ENCODE data around the gene NRAP. TPM values are rescaled to one million over a fixed set of nuclear protein-coding genes. Genes with fewer than 3 reads are reported as not detected.

Gene NRAP, protein sequence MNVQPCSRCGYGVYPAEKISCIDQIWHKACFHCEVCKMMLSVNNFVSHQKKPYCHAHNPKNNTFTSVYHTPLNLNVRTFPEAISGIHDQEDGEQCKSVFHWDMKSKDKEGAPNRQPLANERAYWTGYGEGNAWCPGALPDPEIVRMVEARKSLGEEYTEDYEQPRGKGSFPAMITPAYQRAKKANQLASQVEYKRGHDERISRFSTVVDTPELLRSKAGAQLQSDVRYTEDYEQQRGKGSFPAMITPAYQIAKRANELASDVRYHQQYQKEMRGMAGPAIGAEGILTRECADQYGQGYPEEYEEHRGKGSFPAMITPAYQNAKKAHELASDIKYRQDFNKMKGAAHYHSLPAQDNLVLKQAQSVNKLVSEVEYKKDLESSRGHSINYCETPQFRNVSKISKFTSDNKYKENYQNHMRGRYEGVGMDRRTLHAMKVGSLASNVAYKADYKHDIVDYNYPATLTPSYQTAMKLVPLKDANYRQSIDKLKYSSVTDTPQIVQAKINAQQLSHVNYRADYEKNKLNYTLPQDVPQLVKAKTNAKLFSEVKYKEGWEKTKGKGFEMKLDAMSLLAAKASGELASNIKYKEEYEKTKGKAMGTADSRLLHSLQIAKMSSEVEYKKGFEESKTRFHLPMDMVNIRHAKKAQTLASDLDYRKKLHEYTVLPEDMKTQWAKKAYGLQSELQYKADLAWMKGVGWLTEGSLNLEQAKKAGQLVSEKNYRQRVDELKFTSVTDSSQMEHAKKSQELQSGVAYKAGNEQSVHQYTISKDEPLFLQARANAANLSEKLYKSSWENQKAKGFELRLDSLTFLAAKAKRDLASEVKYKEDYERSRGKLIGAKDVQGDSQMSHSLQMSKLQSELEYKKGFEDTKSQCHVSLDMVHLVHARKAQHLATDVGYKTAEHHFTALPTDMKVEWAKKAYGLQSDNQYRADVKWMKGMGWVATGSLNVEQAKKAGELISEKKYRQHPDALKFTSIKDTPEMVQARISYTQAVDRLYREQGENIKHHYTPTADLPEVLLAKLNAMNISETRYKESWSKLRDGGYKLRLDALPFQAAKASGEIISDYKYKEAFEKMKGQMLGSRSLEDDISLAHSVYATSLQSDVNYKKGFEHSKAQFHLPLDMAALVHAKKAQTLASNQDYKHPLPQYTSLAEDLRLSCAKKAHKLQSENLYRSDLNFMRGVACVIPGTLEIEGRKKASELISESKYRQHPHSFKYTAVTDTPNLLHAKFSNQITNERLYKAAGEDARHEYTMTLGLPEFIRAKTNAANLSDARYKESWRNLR (N-terminal part only)
- polyA plus RNA-seq (ENCODE audit: insufficient read length), result 15.3 TPM

DNA sequence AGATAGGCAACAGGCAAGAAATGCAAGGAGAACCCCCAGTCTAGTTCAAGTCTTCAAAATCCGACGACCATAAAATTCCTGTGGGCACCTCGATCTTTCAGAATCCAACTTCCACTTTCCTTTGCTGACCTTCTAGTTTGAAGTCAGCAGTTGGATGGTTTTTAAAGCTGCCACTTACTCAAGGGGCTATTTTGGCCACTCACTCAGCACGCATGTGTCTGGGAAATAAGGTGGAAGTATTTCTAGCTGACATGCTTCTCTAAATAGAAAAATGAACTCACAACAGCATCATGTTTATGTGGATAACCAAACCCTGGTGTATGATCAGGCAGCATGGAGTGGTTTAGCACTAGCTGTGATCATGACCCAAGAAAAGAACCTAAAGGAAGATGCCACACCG, at the start of gene NRAP:
Gene NRAP, minus strand, starts transcription at position 134 of the 400 bp plus-strand sequence. CDS start 159 bp downstream, outside the sequence.
- no peak for DNase-seq

DNA sequence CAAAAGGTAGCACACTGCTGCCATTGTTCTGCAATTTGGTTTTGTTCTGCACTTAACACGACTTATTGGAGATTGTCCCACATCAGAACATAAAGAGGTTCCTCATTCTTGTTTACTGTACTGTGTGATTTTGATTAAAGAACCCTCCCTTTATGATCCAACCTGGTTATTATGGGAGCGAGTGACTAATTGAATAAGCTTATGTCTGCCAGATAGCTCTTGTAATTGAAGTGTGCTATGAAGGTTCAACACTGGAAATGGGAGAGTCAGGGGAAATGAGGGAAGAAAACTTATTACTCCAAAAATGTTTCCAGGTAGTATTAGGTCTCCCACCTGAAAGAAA, 49.8 kb upstream of the NRAP start:
- DNase-seq, result no peak

DNA sequence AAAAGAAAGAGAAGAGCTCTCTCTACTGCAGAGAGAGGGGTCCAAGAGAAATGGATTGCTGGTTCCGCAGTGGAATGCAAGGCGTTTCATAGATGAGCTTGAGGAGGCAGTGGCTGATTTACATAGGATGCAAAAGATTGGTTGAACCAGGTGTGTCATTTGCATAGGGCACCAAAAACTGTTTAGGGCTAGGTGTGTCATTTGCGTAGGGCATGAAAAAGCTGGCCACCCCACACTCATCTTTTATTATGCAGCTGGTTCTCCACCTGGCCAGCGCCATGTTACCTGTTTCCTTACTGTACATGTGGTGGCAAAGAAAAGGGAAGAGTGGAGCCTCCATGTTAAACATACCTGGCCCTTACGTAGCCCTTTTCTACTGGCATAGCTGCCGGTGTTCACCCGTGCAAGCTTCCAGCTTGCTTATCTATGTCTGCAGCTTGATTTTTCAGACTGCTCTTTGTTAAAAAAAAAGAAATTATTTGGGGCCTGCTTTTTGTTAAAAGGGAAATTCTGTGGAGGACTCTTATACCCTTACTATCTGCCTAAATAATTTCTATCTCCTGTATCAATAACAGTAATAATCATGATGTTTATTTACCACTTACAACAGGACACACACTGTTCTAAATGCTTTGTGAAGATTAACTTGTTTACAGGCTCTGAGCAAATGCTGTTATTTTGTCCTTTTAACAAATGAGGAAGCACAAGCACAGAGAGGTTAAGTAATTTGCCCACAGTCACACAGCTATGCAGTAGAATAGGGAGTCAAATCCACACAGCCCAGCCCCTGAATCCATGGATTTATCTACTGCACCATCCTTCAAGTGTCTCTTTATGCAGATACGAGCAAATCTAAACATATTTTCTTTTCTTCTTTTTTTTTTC, 49.2 kb upstream of the NRAP start:
- DNase-seq, result no peak

DNA sequence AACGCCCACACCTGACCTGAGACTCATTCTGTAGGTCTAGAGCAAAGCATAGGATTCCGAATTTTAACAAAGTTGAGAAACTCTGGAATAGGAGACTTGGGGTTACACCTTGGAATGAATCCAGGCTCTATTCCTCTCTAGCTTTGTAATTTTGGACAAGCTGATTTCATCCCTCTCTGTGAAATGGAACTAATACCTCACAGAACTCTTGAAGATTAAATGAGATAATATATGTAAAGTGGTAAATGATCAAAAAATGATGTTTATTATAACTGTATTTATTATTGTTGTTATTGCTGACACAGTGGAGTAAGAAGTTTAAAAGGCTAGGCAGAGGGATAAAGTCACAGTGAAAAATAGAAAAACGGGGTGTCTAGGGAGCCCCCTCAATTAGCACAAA, 48.2 kb upstream of the NRAP start:
- DNase-seq, result no peak

DNA sequence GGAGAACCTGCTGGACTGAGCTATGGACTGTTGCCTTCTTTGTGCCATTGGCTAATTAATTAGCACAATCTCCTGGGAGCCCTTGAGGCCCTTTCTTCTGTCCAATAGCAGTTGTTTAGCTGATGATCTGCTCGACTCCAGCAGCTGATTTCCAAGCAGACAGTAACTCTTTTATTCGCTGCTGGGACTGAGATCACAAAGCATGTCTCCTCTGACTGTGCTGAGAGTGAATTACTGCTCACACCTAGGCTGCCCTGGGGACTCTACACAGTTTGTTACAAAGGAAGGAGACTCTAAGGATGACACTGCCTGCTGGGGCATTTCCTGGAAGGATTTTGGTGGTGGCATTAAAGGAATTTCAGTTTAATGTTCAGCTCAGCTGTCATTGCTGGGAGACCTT, 47.3 kb upstream of the NRAP start:
- DNase-seq, result no peak

DNA sequence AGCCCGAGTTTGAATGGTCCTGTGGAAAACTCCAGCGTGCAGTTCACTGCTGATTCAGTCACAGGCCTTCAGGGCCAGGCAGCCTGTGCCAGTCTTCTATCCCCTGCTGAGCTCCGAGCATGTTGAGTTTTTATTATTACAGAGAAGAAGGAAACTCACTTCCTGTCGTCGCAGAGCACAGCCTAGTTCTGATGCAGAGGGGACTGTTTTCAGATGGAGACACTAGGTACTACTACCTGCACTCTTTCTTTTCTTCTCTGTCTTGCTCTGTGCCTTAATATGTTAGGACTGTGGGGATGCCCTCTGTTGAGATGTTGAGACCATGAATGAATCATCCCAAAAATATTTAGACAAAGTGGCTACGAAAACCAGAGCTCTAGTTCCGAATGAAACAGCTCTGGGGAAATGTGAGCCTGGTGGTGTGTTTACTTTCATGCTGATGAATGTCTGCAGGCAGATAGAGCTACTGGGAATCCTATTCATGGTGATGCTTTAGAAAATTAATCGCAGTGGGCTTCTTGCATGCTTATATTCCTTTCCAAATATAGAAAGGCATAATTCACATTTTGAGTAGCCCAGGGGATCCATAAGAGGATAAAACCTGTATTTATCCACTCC, 45.5 kb upstream of the NRAP start:
- no peak for DNase-seq

DNA sequence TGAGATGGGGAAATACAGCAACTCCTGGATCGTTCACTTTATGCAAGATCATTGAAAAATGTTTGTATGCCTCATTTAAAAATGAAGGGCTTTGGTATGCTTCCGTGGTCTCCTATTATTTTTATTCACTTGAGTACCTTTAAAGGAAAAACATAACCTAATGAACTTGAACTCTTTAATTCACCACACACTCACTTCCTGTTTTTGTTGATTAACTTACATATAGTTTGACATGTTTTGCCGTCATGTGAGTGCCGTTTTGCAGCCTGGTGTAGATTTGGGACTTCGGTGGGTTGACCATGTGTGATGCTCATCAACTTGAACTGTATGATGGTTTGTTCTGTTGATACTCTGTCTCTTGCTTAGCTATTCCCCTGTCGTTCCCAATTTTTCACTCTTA, 44.8 kb upstream of the NRAP start:
- DNase-seq, result no peak

DNA sequence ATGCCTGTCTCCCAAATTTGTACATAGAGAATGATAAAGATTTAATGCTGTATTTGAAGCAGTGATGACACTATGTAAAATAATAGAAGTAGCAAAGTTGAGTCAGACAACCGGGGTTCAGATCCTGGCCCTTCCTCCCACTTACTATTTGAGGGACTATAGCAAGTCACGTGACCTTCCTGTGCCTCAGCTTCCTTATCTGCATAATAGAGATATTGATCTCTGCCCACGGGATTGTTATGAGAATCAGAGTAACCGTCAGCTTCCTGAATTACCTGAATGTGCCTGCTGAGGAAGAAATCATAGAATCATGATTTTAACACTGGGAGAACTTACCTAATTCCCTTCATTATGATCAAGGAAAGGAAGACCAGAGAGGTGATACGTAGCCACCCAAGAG, 42.8 kb upstream of the NRAP start:
- DNase-seq, result no peak

DNA sequence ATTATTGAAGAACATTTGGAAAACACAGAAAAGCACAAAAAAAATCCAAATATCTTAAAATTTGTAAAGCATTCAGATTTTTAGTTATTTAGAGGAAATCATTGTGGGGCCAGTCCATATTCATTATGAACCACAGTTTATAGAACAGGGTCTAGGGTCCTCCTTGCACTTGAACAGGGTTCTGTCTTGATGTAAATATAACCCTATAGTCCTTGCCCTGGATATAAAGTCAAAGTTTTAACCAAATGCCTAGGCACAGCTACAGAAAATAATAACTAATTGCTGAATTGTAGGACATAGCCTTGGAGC, 41.5 kb upstream of the NRAP start:
- no peak for DNase-seq

DNA sequence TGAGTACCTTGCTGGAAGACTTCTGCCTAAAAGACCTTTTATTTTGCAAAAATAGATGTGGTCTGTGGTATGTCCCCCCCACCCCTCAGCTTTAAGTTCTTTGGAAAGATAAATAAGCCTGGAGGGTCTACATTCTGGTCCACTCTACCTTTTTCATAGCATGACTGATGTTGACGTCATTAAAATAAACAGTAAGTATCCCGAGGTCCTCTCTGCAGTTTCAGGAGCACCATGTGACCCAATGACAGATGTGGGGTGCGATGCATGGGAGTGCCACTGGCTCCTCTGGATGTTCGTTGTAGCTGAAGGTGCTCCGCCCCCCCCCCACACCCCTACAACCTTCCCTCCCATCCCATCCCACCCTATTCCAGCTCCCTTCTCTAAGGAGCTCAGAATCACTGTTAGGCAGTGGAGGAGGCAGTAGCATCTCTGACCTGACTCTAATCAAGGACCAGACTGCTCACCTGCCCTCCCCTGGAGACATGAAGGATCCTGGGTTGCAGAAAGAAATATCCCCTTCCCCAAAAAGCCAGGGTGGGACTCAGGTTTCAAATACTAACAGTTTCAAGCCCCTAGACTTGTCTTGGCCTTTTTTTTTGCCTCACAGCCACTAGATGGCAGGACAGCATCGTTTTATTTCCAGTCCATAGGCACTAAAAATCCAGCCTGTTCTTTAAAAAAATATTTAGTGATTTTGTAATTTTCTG, 40.9 kb upstream of the NRAP start:
- DNase-seq, result peak; percentile 26

DNA sequence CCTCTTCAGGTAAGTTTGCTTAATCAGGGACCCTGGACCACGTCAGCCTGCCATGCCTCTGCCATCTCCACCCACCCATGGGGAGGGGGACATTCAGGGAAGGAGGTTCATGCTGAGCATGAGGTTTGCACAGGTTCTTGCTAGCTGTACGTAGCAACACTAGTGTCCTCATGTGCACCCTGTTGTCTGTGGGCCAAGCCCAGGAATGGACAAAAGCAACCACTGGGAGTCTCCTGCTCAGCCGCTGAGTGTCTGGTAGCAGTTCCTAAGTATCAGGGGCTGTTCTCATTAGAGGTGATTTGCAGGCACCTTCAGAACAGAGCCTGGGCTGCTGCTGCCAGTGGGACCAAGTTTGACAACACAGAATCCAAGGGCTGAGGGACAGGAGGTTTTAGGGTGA, 33.8 kb upstream of the NRAP start:
- no peak for DNase-seq

DNA sequence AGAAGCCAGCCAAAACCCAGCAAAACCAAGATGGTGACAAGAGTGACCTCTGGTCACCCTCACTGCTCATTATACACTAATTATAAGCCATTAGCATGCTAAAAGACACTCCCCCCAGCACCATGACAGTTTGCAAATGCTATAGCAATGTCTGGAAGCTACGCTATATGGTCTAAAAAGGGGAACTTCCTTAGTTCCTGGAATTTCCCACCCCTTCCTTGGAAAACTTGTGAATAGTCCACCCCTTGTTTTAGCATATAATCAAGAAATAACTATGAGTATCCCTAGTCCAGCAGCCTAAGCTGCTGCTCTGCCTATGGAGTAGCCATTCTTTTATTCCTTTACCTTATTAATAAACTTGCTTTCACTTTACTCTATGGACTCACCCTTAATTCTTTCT, 31.9 kb upstream of the NRAP start:
- DNase-seq, result no peak

DNA sequence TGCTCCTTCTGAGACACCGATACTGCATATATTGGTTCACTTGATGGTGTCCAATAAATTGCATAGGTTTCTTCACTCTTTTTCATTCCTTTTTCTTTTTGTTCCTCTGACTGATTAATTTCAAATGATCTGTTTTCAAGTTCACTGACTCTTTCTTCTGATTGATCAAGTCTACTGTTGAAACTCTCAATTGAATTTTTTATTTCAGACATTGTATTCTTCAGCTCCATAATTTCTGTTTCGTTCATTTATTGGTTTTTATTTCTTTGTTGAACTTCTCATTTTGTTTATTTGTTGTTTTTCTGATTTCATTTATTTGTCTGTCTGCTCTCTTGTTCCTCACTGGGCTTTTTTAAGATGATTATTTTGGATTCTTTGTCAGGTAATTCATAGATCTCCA, 29.5 kb upstream of the NRAP start:
- DNase-seq, result no peak

DNA sequence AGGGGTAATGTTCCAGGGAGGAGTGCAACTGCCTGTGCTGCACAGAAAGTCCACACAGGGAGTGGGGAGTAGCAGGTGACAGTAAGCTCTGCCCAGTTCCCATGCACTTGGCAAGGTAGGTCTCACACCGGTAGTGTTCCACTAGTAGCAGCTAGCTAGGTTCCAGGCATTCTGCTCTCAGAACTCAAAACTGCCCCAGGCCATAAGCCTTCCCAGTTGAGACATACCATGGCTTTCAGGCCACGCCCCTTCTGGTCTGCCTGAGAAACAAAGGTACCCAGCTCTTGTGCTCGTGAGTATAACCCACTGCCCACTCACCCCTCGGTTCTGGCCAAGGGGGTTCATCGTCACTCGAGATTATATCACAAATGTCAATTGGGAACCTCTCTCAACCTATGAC, 28.4 kb upstream of the NRAP start:
- DNase-seq, result no peak

DNA sequence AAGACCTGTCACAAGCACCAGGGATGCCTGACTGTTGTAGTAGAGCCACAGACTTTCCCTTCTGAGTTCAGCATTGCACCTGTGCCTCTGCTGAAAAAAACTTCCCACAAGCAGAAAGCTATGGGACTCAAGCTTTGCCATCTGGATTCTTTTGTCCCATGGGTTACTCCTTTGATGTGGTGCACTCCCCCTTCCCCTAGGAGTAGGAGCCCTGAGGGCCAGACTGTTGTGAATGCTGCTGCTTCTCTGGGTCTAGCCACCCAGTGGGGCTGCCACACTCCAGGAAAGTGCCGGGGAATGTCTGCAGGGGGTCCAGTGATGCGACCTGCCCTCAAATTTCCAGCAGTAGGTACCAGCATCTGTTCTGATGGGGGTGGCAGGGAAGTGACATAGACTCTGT, 27.5 kb upstream of the NRAP start:
- no peak for DNase-seq

DNA sequence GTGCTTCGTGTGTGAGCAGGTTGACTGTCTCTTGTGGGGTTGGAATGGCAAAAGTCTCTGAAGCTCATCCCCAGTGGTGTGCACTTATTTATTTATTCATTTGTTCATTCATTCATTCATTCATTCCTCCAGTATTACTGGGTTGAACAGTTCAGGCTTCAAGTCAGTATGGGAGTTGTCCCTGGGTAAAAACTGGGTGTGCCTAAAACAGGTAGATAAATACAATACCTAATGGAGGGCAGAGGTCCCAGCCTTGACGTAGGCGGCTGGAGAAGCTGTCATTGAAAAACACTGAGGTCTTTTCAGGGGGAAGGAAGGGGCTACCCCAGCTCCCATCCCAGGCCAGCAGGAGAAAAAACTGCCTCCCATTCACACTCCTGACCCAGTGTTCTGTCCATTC, 26.9 kb upstream of the NRAP start:
- DNase-seq, result no peak

DNA sequence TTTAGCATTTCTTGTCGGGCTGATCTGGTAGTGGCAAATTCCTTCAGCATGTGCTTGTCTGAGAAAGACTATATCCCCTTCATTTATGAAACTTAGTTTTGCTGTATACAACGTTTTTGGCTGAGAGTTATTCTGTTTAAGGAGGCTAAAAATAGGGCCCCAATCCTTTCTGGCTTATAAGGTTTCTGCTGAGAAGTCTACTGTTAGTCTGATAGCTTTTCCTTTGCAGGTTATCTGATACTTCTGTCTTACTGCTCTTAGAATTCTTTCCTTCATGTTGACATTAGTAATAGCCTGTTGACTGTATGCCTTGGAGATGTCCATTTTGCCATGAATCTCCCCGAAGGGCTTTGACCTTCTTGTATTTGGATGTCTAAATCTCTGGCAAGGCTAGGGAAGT, 25.7 kb upstream of the NRAP start:
- no peak for DNase-seq

DNA sequence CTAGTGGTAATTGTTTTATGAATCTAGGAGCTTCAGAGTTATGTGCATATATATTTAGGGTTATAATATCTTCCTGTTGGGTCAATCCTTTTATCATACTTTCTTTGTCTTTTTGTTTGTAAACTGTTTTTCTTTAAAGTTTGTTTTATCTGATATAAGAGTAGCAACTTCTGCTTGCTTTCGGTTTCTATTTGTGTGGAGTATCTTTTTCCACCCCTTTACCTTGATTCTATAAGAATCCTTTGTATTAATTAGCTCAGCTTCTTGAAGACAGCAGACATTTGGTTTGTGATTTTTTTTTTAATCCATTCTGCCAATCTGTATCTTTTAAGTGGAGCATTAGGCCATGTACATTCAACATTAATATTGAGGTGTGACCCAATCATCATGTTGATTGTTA, 25.2 kb upstream of the NRAP start:
- no peak for DNase-seq

DNA sequence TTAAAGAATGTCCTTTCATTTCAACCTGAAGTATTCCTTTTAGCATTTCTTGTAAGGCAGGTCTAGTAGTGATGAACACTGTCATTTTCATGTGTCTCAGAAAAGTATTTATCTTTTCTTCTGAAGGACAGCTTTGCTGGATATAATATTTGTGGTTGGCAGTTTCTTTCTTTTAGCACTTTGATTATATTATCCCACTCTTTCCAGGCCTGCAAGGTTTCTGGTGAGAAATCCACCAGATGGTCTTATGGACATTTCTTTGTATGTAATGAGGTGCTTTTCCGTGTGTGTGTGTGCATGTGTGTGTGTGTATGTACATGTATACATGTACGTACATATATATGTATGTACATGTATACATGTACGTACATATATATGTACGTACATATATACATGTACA, 23.2 kb upstream of the NRAP start:
- no peak for DNase-seq

DNA sequence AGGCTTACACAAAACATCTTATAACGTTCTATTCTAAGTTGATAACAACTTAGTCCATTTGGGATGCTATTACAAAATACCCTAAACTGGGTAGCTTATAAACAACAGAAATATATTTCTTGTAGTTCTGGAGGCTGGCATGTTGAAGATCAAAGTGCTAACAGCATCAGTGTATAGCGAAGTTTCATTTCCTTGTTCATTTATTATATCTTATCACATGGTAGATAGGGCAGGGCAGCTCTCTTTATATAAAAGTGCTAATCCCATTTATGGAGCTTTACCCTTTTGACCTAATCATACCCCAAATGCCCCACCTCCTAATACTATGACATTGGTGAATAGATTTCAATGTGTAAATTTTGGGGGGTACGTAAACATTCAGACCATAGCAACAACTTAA, 22.2 kb upstream of the NRAP start:
- DNase-seq, result no peak

DNA sequence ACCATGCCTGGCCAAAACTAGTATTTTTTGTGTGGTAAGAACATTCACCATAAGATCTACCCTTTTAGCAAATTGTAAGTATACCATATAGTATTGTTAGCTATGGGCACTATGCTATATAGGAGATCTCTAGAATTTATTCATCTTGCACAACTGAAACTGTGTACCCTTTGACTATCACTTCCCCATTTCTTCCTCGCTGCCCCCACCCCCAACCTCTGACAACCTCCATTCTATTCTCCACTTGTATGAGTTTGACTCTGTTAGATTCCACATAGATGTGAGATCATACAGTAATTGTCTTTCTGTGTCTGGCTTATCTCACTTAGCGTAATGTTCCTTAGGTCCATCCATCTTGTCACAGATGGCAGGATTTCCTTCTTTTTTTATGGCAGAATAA, 19.5 kb upstream of the NRAP start:
- DNase-seq, result no peak
